ENCODE data around the gene NCOA3.

- TF ChIP-seq, protein P1, sequence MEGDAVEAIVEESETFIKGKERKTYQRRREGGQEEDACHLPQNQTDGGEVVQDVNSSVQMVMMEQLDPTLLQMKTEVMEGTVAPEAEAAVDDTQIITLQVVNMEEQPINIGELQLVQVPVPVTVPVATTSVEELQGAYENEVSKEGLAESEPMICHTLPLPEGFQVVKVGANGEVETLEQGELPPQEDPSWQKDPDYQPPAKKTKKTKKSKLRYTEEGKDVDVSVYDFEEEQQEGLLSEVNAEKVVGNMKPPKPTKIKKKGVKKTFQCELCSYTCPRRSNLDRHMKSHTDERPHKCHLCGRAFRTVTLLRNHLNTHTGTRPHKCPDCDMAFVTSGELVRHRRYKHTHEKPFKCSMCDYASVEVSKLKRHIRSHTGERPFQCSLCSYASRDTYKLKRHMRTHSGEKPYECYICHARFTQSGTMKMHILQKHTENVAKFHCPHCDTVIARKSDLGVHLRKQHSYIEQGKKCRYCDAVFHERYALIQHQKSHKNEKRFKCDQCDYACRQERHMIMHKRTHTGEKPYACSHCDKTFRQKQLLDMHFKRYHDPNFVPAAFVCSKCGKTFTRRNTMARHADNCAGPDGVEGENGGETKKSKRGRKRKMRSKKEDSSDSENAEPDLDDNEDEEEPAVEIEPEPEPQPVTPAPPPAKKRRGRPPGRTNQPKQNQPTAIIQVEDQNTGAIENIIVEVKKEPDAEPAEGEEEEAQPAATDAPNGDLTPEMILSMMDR (IDR thresholded peaks at IDR 0.05), result no peak
- TF ChIP-seq EP300 (IDR thresholded peaks at IDR 0.05) (no peak), POLR2A (IDR thresholded peaks at IDR 0.05) (no peak)
These were observed 107.3 kb downstream of the NCOA3 start for GRCh38 chr20:47609001-47609400.
